Coronary artery (tissue), 2 donors: ENCODE measurements around the gene USP14.
"Not testable (repeated sequence)": the region's sequence is repeated elsewhere in the genome, so short reads cannot be mapped to it uniquely, and the experiment has no call there.

Experiments used
- DNase-seq: peaks from one replicate; pipeline ENCODE4 v3.0.0-alpha.2; 2017; ENCODE audit warnings: low spot score
- H3K27ac ChIP-seq, 2 donors: fragments of 200-600 bp; sonication (generic); one replicate each; pipeline ENCODE4 v1.5.1; 2016 to 2019
- H3K4me3 ChIP-seq: fragments of 200-600 bp; sonication (generic); 2 replicates; pipeline ENCODE4 v1.5.1; 2016; ENCODE audit warnings: mild to moderate bottlenecking, moderate library complexity
- CTCF ChIP-seq: fragments of 200-600 bp; sonication (generic); IDR thresholded peaks from one replicate; pipeline ENCODE4 v1.5.1; 2019; ENCODE audit warnings: antibody characterized with exemption

The USP14 gene

GRCh38 chr18:158128-159036, at the start of gene USP14:
Gene USP14 (plus strand): TSS chr18:158557. CDS start chr18:158699, 142 bp downstream.
- DNase-seq: peak; percentile 96
- peak within 1 kb of the TSS; percentile 100 for H3K4me3 ChIP-seq
- H3K27ac ChIP-seq: peak within 1 kb of the TSS; percentile 81 to 90
- TF ChIP-seq CTCF: no peak

- H3K27ac ChIP-seq, DNase-seq, H3K4me3 ChIP-seq: not testable (repeated sequence)
Observed at GRCh38 chr18:108665-109063, 49.7 kb upstream of the USP14 start.

GRCh38 chr18:109130-109921, 49.0 kb upstream of the USP14 start:
- H3K4me3 ChIP-seq, DNase-seq, H3K27ac ChIP-seq: not testable (repeated sequence)

GRCh38 chr18:109922-110261, 48.5 kb upstream of the USP14 start:
- H3K27ac ChIP-seq, DNase-seq, H3K4me3 ChIP-seq: not testable (repeated sequence)

GRCh38 chr18:110351-111201, 47.8 kb upstream of the USP14 start:
- H3K27ac ChIP-seq, DNase-seq, H3K4me3 ChIP-seq: not testable (repeated sequence)

- peak overlapping the region; percentile 58 for H3K4me3 ChIP-seq
- no peak for TF ChIP-seq CTCF
- DNase-seq: no peak
- H3K27ac ChIP-seq: no peak overlapping the region
Observed at GRCh38 chr18:111306-112014, 46.9 kb upstream of the USP14 start.

- H3K27ac ChIP-seq: not testable (repeated sequence)
Observed at GRCh38 chr18:112015-112733, 46.2 kb upstream of the USP14 start.

GRCh38 chr18:120539-121260, 37.7 kb upstream of the USP14 start:
- H3K27ac ChIP-seq, H3K4me3 ChIP-seq: not testable (repeated sequence)

More at GRCh38 chr18:112015-112733, 46.2 kb upstream of the USP14 start:
- DNase-seq: not testable (repeated sequence)
- peak overlapping the region; percentile 58 for H3K4me3 ChIP-seq

GRCh38 chr18:135045-135444, 23.3 kb upstream of the USP14 start:
- TF ChIP-seq CTCF: no peak
- Histone ChIP-seq H3K27ac (no peak overlapping the region), H3K4me3 (no peak overlapping the region)
- no peak for DNase-seq

More at GRCh38 chr18:120539-121260, 37.7 kb upstream of the USP14 start:
- not testable (repeated sequence) for DNase-seq
